ENCODE data around the gene NXF3.
"Not testable (repeated sequence)": the region's sequence is repeated elsewhere in the genome, so short reads cannot be mapped to it uniquely, and the experiment has no call there.

The NXF3 gene

GRCh38 chrX:103052625-103053024 lies 40.3 kb downstream of the NXF3 start:
- DNase-seq = no peak

DNA sequence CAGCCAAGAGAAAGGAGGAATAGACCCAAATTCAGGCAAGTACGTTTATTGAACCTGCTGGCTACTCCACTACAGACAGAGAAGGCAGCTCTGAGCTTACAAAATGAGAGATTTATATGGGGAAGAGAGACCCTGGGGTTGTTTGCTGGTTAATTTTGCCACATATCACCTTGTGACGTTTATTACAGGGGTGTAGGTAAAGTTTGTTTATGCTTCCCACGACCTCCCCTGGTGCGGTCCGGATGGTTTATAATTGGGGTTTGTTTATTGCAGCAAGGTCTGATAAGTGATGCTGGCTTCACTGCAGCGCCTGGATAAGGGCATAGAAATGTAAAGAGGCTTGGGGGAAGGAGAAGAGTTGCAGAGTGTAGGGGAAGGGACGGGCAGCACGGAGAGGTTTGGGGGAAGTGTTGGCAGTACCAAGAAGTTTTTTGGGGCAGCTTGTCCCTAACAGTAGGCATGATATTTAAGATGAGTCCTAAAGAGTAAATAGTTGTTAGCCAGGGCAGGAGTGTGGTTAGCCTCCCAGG lies 41.6 kb downstream of the NXF3 start:
- DNase-seq = no peak

DNA sequence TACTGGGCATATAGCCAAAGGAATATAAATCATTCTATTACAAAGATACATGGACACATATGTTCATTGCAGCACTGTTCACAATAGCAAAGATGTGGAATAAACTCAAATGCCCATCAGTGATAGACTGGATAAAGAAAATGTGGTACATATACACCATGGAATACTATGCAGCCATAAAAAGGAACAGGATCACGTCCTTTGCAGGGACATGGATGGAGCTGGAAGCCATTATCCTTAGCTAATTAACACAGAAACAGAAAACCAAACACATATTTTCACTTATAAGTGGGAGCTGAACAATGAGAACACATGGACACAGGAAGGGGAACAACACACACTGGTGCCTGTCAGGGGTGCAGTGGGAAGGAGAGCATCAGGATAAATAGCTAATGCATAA lies 59.6 kb downstream of the NXF3 start:
- DNase-seq = not testable (repeated sequence)
